HL-60 (cell line): ENCODE measurements around the gene ADAMTS16.

Source experiments
- CTCF ChIP-seq: IDR thresholded peaks from one replicate; pipeline ENCODE4 v1.5.1; 2011; ENCODE audit warnings: low read length, control low read depth, inconsistent platforms; ENCODE audit not compliant: insufficient read depth
- POLR2AphosphoS5 ChIP-seq: IDR thresholded peaks from 2 replicates; pipeline ENCODE4 v1.6.1; 2012; ENCODE audit warnings: low read depth
- REST ChIP-seq: IDR thresholded peaks from 2 replicates; pipeline ENCODE4 v1.6.1; 2012; ENCODE audit warnings: low read depth; ENCODE audit not compliant: insufficient replicate concordance

- TF ChIP-seq CTCF, result no peak
- no peak for TF ChIP-seq REST
- no peak for TF ChIP-seq POLR2AphosphoS5
Measured at GRCh38 chr5:5298068-5298633, 158.0 kb downstream of the ADAMTS16 start.
